ENCODE results near the gene INMT. TPM values are rescaled to one million over a fixed set of nuclear protein-coding genes. Genes with fewer than 3 reads are reported as not detected.

Gene INMT
- total and polyA plus RNA-seq, 2 experiments from 2014 or later = 0.09 TPM; not detected in 1

DNA sequence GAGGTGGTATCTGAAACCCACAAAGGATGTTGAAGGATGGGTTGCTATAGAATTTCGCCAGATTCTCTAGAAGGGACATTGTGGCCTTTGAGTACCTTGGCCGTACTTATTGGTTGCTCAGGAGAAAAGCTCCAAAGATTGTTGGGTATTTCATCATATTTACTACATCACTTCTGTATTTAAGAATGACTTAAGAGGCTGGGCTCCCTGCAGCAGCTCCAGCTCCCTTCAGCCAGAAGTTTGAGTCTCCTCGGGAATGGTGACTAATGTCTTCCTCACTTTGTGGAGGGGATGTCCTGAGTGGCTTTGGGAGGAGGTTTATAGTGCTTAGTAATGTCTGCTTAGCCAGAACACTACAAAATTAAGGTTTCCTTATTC, 37.4 kb downstream of the INMT start:
- Histone ChIP-seq H3K4me1 (ENCODE audit: insufficient read depth) (peaks cover 18% of the 10 kb centered on the region), H2AFZ (no peak overlapping the region), H3K4me3 (no peak overlapping the region), H3K79me2 (ENCODE audit: insufficient read depth) (no peaks in the 10 kb centered on the region), H3F3A (ENCODE audit: insufficient read depth) (peaks cover 23% of the 10 kb centered on the region), H4K20me1 (ENCODE audit: insufficient read depth) (no peaks in the 10 kb centered on the region), H3K9me3 (ENCODE audit: low read depth) (no peaks in the 10 kb centered on the region), H3K27ac (peak overlapping the region; percentile 77), H3K36me3 (ENCODE audit: low read depth) (no peaks in the 10 kb centered on the region), H3K4me2 (ENCODE audit: unreplicated experiment) (peak overlapping the region; percentile 52), H3K9me2 (ENCODE audit: insufficient read depth) (no peaks in the 10 kb centered on the region), H3K27me3 (replicated peaks; ENCODE audit: insufficient read depth) (no peaks in the 10 kb centered on the region), H3K9ac (peak overlapping the region; percentile 42)
- no peak for TF ChIP-seq EZH2 (IDR thresholded peaks at IDR 0.05; ENCODE audit: insufficient read depth, poor library complexity, severe bottlenecking)
- no peak for TF ChIP-seq EZH2phosphoT487 (IDR thresholded peaks at IDR 0.05; ENCODE audit: insufficient read depth, low read depth)
- in situ Hi-C loops (cut with MboI) = no loop called here
- 20 to 24% methylated on average over 3 of the region's 3 CpGs for WGBS, 2 experiments (ENCODE audit: low coverage in 1 of 2, low lambda C conversion rate in 2 of 2, missing lambda C conversion rate in 2 of 2)
- peak; percentile 97 for DNase-seq

DNA sequence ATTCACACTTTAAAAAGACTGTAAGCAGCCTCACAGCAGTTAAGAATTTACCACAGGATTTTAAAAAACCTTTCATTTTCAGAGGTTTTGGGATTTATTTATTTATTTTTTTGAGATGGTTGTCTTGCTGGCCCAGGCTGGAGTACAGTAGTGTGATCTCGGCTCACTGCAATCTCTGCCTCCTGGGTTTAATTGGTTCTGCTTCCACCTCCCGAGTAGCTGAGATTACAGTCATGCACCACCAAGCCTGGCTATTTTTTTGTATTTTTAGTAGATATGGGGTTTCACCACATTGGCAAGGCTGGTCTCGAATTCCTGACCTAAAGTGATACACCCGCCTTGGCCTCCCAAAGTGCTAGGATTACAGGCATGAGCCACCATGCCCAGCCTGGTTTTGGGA, 38.4 kb downstream of the INMT start:
- TF ChIP-seq EZH2 (IDR thresholded peaks at IDR 0.05; ENCODE audit: insufficient read depth, poor library complexity, severe bottlenecking) (no peak), EZH2phosphoT487 (IDR thresholded peaks at IDR 0.05; ENCODE audit: insufficient read depth, low read depth) (no peak)
- Histone ChIP-seq H4K20me1 (ENCODE audit: insufficient read depth) (no peaks in the 10 kb centered on the region), H3K27me3 (replicated peaks; ENCODE audit: insufficient read depth) (no peaks in the 10 kb centered on the region), H3K9me2 (ENCODE audit: insufficient read depth) (no peaks in the 10 kb centered on the region), H3K9ac (no peak overlapping the region), H3K4me3 (no peak overlapping the region), H3F3A (ENCODE audit: insufficient read depth) (peaks cover 23% of the 10 kb centered on the region), H3K79me2 (ENCODE audit: insufficient read depth) (no peaks in the 10 kb centered on the region), H3K4me2 (ENCODE audit: unreplicated experiment) (peak overlapping the region; percentile 52), H3K9me3 (ENCODE audit: low read depth) (no peaks in the 10 kb centered on the region), H2AFZ (no peak overlapping the region), H3K27ac (no peak overlapping the region), H3K4me1 (ENCODE audit: insufficient read depth) (peaks cover 22% of the 10 kb centered on the region), H3K36me3 (ENCODE audit: low read depth) (no peaks in the 10 kb centered on the region)
- in situ Hi-C loops (cut with MboI) = no loop called here
- DNase-seq = no peak
- 87 to 92% methylated on average over 4 of the region's 4 CpGs for WGBS, 2 experiments (ENCODE audit: low coverage in 1 of 2, low lambda C conversion rate in 2 of 2, missing lambda C conversion rate in 2 of 2)

GRCh38 chr7:30791114-30791513, 39.2 kb downstream of the INMT start:
- 75 to 82% methylated on average over 10 of the region's 10 CpGs for WGBS, 2 experiments (ENCODE audit: low coverage in 1 of 2, low lambda C conversion rate in 2 of 2, missing lambda C conversion rate in 2 of 2)

GRCh38 chr7:30795161-30795948, 43.4 kb downstream of the INMT start:
- H2AFZ ChIP-seq = no peak overlapping the region
- in situ Hi-C loops (cut with MboI) = loop anchor here (5.0 kb wide), 1 partner anchor 48 kb away; no protein-coding TSS in a partner anchor
- H4K20me1 ChIP-seq (ENCODE audit: insufficient read depth) = no peaks in the 10 kb centered on the region
- no peak for TF ChIP-seq EZH2phosphoT487 (IDR thresholded peaks at IDR 0.05; ENCODE audit: insufficient read depth, low read depth)
- TF ChIP-seq EZH2 (IDR thresholded peaks at IDR 0.05; ENCODE audit: insufficient read depth, poor library complexity, severe bottlenecking) = no peak
- peak; percentile 22 for DNase-seq
- no peaks in the 10 kb centered on the region for H3K79me2 ChIP-seq (ENCODE audit: insufficient read depth)
- no peaks in the 10 kb centered on the region for H3K9me3 ChIP-seq (ENCODE audit: low read depth)
- no peak overlapping the region for H3K9ac ChIP-seq
- no peak overlapping the region for H3K4me2 ChIP-seq (ENCODE audit: unreplicated experiment)
- no peak overlapping the region for H3K27ac ChIP-seq
- peaks cover 26% of the 10 kb centered on the region for H3F3A ChIP-seq (ENCODE audit: insufficient read depth)
- H3K36me3 ChIP-seq (ENCODE audit: low read depth) = no peaks in the 10 kb centered on the region
- H3K27me3 ChIP-seq (replicated peaks; ENCODE audit: insufficient read depth) = no peaks in the 10 kb centered on the region
- H3K4me3 ChIP-seq = no peak overlapping the region
- peaks cover 43% of the 10 kb centered on the region for H3K4me1 ChIP-seq (ENCODE audit: insufficient read depth)
- H3K9me2 ChIP-seq (ENCODE audit: insufficient read depth) = no peaks in the 10 kb centered on the region
- 79 to 85% methylated on average over 2 of the region's 2 CpGs for WGBS, 2 experiments (ENCODE audit: low coverage in 1 of 2, low lambda C conversion rate in 2 of 2, missing lambda C conversion rate in 2 of 2)

More at GRCh38 chr7:30791114-30791513, 39.2 kb downstream of the INMT start:
- in situ Hi-C loops (cut with MboI) = no loop called here
- H3K4me3 ChIP-seq = no peak overlapping the region
- no peak overlapping the region for H2AFZ ChIP-seq
- no peak for DNase-seq
- no peaks in the 10 kb centered on the region for H3K27me3 ChIP-seq (replicated peaks; ENCODE audit: insufficient read depth)
- peaks cover 25% of the 10 kb centered on the region for H3F3A ChIP-seq (ENCODE audit: insufficient read depth)
- H3K27ac ChIP-seq = no peak overlapping the region
- H3K4me2 ChIP-seq (ENCODE audit: unreplicated experiment) = no peak overlapping the region
- H3K4me1 ChIP-seq (ENCODE audit: insufficient read depth) = peaks cover 29% of the 10 kb centered on the region
- H3K9me2 ChIP-seq (ENCODE audit: insufficient read depth) = no peaks in the 10 kb centered on the region
- no peak for TF ChIP-seq EZH2phosphoT487 (IDR thresholded peaks at IDR 0.05; ENCODE audit: insufficient read depth, low read depth)
- TF ChIP-seq EZH2 (IDR thresholded peaks at IDR 0.05; ENCODE audit: insufficient read depth, poor library complexity, severe bottlenecking) = no peak
- H3K9me3 ChIP-seq (ENCODE audit: low read depth) = no peaks in the 10 kb centered on the region
- no peaks in the 10 kb centered on the region for H3K79me2 ChIP-seq (ENCODE audit: insufficient read depth)
- H3K9ac ChIP-seq = no peak overlapping the region
- H4K20me1 ChIP-seq (ENCODE audit: insufficient read depth) = no peaks in the 10 kb centered on the region
- no peaks in the 10 kb centered on the region for H3K36me3 ChIP-seq (ENCODE audit: low read depth)

Data from GM23248 (cell line).